Measurements from ENCODE around the gene RPS15.
"Not testable (repeated sequence)": the region's sequence is repeated elsewhere in the genome, so short reads cannot be mapped to it uniquely, and the experiment has no call there.

DNA sequence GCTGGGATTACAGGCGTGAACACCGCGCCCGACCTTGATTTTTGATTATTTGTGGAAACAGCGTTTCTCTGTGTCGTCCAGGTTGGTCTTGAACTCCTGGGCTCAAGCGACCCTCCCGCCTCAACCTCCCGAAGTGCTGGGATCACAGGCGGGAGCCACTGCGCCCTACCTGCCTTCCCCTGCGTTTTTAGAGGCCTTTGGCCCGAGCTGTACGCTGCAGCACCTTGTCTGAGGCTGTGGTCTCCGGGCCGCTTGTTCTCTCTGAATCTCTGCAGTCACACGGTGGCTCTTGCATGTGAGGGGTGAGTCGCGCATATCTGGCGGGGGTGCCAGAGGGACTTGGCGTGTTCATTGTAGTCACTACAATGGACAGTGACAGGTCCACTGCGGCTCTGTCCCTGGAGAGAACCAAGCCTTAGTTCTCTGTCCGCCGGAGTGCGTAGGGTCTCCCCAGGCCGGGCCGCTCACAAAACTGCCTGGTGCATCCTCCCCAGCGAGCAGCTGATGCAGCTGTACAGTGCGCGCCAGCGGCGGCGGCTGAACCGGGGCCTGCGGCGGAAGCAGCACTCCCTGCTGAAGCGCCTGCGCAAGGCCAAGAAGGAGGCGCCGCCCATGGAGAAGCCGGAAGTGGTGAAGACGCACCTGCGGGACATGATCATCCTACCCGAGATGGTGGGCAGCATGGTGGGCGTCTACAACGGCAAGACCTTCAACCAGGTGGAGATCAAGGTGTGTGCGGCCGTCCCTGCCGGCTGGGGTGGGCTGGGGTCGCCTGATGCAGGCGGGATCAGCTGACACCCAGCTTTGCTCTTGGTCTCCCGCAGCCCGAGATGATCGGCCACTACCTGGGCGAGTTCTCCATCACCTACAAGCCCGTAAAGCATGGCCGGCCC is 1.6 kb downstream of the RPS15 start:
- TF ChIP-seq CTCF, POLR2A (IDR thresholded peaks at IDR 0.05): not testable (repeated sequence)

All from right lobe of liver (tissue), 4 donors.